ENCODE results near the gene GPR26. TPM values are rescaled to one million over a fixed set of nuclear protein-coding genes. Genes with fewer than 3 reads are reported as not detected.

GPR26 gene
- total and polyA plus RNA-seq, 9 donors: 0.10 TPM; not detected in 8

- Histone ChIP-seq H3K9me3 (replicated peaks; ENCODE audit: control insufficient read depth, low read depth, low read length) (no peaks in the 10 kb centered on the region), H3K4me1 (ENCODE audit: control insufficient read depth, insufficient read depth, low read length) (no peaks in the 10 kb centered on the region), H3K4me3 (ENCODE audit: low read length) (no peak overlapping the region), H3K36me3 (ENCODE audit: control insufficient read depth, insufficient read depth, low read length) (no peaks in the 10 kb centered on the region), H3K27me3 (ENCODE audit: control insufficient read depth, insufficient read depth, low read length) (peaks cover 2% of the 10 kb centered on the region), H3K27ac (ENCODE audit: low read length) (no peak overlapping the region)
- WGBS (ENCODE audit: insufficient coverage): 56% methylated on average over 6 of the region's 6 CpGs
- no peak for DNase-seq
Observed at GRCh38 chr10:123703195-123703790, 37.1 kb downstream of the GPR26 start.

GRCh38 chr10:123704076-123704475 is 37.9 kb downstream of the GPR26 start:
- WGBS (ENCODE audit: insufficient coverage): 85% methylated on average over 7 of the region's 8 CpGs
- no peak overlapping the region for H3K27ac ChIP-seq (ENCODE audit: low read length)
- peaks cover 2% of the 10 kb centered on the region for H3K27me3 ChIP-seq (ENCODE audit: control insufficient read depth, insufficient read depth, low read length)

DNA sequence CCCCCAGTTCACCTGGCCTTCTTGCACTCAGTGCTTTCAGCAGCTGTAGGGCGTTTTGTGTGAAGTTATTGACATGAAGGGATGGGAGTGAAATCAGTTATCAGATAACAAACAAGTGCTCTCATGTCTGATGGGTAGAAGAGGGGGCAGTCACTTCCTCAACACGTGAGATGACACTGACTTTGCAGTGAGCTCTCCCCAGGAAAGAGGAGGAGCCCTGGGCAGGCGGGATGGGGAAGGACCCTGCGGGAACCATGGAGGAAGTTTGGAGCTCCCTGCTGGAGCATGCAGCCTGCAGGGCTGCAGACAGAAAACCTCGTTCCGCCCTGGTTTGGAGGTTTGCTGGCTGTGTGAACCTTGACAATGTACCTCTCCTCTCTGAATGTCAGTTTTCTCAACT is 38.7 kb downstream of the GPR26 start:
- DNase-seq: no peak
- H3K4me1 ChIP-seq (ENCODE audit: control insufficient read depth, insufficient read depth, low read length): no peaks in the 10 kb centered on the region
- H3K27ac ChIP-seq (ENCODE audit: low read length): no peak overlapping the region
- no peaks in the 10 kb centered on the region for H3K36me3 ChIP-seq (ENCODE audit: control insufficient read depth, insufficient read depth, low read length)
- peaks cover 2% of the 10 kb centered on the region for H3K27me3 ChIP-seq (ENCODE audit: control insufficient read depth, insufficient read depth, low read length)
- no peaks in the 10 kb centered on the region for H3K9me3 ChIP-seq (replicated peaks; ENCODE audit: control insufficient read depth, low read depth, low read length)
- 0% methylated on average over 2 of the region's 6 CpGs for WGBS (ENCODE audit: insufficient coverage)
- no peak overlapping the region for H3K4me3 ChIP-seq (ENCODE audit: low read length)

More at GRCh38 chr10:123704076-123704475, 37.9 kb downstream of the GPR26 start:
- Histone ChIP-seq H3K4me1 (ENCODE audit: control insufficient read depth, insufficient read depth, low read length) (no peaks in the 10 kb centered on the region), H3K36me3 (ENCODE audit: control insufficient read depth, insufficient read depth, low read length) (no peaks in the 10 kb centered on the region), H3K9me3 (replicated peaks; ENCODE audit: control insufficient read depth, low read depth, low read length) (no peaks in the 10 kb centered on the region), H3K4me3 (ENCODE audit: low read length) (no peak overlapping the region)
- DNase-seq: no peak

- WGBS (ENCODE audit: insufficient coverage): 56% methylated on average over 1 of the region's 4 CpGs
- Histone ChIP-seq H3K27ac (ENCODE audit: low read length) (no peak overlapping the region), H3K27me3 (ENCODE audit: control insufficient read depth, insufficient read depth, low read length) (peaks cover 4% of the 10 kb centered on the region), H3K4me3 (ENCODE audit: low read length) (no peak overlapping the region), H3K4me1 (ENCODE audit: control insufficient read depth, insufficient read depth, low read length) (no peaks in the 10 kb centered on the region), H3K36me3 (ENCODE audit: control insufficient read depth, insufficient read depth, low read length) (no peaks in the 10 kb centered on the region), H3K9me3 (replicated peaks; ENCODE audit: control insufficient read depth, low read depth, low read length) (no peaks in the 10 kb centered on the region)
- DNase-seq: no peak
Observed at GRCh38 chr10:123706236-123706635, 40.1 kb downstream of the GPR26 start.

DNA sequence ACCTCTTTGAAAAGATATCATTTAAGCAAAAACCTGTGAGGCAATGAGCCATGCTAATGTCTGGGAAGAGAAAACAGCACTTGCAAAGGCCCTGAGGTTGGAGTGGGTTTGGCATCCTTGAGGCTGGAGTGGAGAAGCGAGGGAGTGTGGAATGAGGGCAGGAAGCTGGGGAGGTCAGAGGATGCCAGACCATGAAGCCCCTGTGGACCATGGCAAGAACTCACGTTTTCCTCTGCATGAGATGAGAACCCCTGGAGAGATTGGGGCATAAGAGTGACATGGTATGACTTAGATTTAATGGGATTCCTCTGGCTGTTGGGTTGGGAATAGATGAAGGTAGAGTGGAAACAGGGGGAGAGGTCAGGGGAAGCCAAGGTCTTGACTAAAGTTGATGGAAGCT is 49.4 kb downstream of the GPR26 start:
- no peaks in the 10 kb centered on the region for H3K4me1 ChIP-seq (ENCODE audit: control insufficient read depth, insufficient read depth, low read length)
- DNase-seq: no peak
- H3K4me3 ChIP-seq (ENCODE audit: low read length): no peak overlapping the region
- H3K9me3 ChIP-seq (replicated peaks; ENCODE audit: control insufficient read depth, low read depth, low read length): no peaks in the 10 kb centered on the region
- H3K27ac ChIP-seq (ENCODE audit: low read length): no peak overlapping the region
- peaks cover 2% of the 10 kb centered on the region for H3K27me3 ChIP-seq (ENCODE audit: control insufficient read depth, insufficient read depth, low read length)
- H3K36me3 ChIP-seq (ENCODE audit: control insufficient read depth, insufficient read depth, low read length): no peaks in the 10 kb centered on the region
- 63% methylated on average over 2 of the region's 2 CpGs for WGBS (ENCODE audit: insufficient coverage)

DNA sequence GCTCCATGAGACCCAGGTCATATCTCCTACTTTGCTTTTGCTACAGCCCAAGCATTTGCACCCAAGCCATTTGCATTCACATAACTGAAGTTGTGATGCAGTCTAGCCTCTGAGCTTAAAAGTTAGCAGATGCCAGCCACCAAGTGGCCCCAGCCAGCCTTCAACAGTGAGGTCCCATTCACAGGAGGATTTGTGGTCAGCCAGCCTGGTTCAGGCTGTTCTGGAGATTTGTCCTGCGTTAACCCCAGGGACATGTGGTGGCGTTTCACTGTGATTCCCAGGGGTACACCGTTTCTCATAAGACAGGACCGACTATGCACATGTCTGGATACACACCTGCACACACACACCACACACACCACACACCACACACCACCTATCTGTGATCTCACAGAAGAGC is 51.2 kb downstream of the GPR26 start:
- Histone ChIP-seq H3K9me3 (replicated peaks; ENCODE audit: control insufficient read depth, low read depth, low read length) (no peaks in the 10 kb centered on the region), H3K4me1 (ENCODE audit: control insufficient read depth, insufficient read depth, low read length) (no peaks in the 10 kb centered on the region), H3K4me3 (ENCODE audit: low read length) (no peak overlapping the region), H3K27me3 (ENCODE audit: control insufficient read depth, insufficient read depth, low read length) (peaks cover 9% of the 10 kb centered on the region), H3K27ac (ENCODE audit: low read length) (no peak overlapping the region), H3K36me3 (ENCODE audit: control insufficient read depth, insufficient read depth, low read length) (no peaks in the 10 kb centered on the region)
- DNase-seq: no peak
- WGBS (ENCODE audit: insufficient coverage): 82% methylated on average over 4 of the region's 4 CpGs

- Histone ChIP-seq H3K9me3 (replicated peaks; ENCODE audit: control insufficient read depth, low read depth, low read length) (no peaks in the 10 kb centered on the region), H3K4me3 (ENCODE audit: low read length) (no peak overlapping the region), H3K4me1 (ENCODE audit: control insufficient read depth, insufficient read depth, low read length) (no peaks in the 10 kb centered on the region), H3K36me3 (ENCODE audit: control insufficient read depth, insufficient read depth, low read length) (no peaks in the 10 kb centered on the region), H3K27ac (ENCODE audit: low read length) (no peak overlapping the region), H3K27me3 (ENCODE audit: control insufficient read depth, insufficient read depth, low read length) (peaks cover 15% of the 10 kb centered on the region)
- no peak for DNase-seq
- 80% methylated on average over 2 of the region's 4 CpGs for WGBS (ENCODE audit: insufficient coverage)
Observed at GRCh38 chr10:123718544-123719060, 52.4 kb downstream of the GPR26 start.

DNA sequence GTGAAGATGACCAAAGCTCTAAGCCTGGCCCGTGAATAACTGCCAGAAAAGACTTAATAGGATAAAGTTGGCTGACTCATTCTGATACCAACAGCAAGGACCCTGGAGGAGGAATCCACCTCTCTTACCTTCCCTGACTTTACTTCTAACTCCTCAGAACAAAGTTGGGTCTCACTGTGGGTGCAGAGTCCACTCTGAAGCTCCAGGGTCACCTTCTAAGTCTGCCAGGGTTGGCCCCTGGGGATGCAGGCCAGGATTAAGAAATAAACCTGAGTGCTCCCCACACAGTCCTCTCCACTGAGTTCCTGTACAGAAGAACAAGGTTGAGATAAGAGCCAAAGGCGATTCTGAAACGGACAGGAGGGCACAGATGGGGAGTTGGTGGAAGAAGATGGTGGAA is 54.4 kb downstream of the GPR26 start:
- H3K9me3 ChIP-seq (replicated peaks; ENCODE audit: control insufficient read depth, low read depth, low read length): no peaks in the 10 kb centered on the region
- peaks cover 15% of the 10 kb centered on the region for H3K27me3 ChIP-seq (ENCODE audit: control insufficient read depth, insufficient read depth, low read length)
- H3K4me1 ChIP-seq (ENCODE audit: control insufficient read depth, insufficient read depth, low read length): no peaks in the 10 kb centered on the region
- H3K27ac ChIP-seq (ENCODE audit: low read length): no peak overlapping the region
- H3K36me3 ChIP-seq (ENCODE audit: control insufficient read depth, insufficient read depth, low read length): no peaks in the 10 kb centered on the region
- WGBS (ENCODE audit: insufficient coverage): 100% methylated on average over 2 of the region's 3 CpGs
- H3K4me3 ChIP-seq (ENCODE audit: low read length): no peak overlapping the region
- DNase-seq: no peak

DNA sequence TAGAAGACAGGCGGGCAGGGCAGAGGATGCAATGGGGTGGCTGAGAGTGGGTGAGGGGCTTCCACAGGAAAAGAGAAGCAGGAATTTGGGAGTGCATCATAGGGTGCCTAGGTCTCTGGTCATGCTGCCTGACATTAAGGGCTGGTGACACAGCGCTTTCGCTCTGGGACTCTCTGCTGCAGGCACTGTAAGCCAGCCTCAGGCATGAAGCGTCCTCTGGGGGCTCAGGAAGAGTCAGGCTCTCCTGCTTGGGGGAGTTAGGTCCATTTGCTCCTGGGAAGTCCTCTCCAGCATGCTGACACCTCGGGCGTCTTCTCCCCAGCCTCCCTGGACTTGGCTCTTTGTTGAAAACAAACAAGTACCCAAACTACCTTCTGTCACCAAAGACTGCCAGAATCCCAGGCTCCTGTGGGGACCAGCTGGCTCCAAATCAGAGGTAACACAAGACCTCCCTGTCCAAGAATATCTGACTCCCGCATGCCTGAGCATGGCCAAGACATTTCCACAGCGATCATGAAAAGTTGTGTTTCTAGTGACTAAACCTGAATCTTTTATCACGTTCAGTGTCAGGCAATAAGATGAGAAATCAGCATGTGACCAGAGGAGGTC is 55.4 kb downstream of the GPR26 start:
- no peaks in the 10 kb centered on the region for H3K36me3 ChIP-seq (ENCODE audit: control insufficient read depth, insufficient read depth, low read length)
- H3K4me1 ChIP-seq (ENCODE audit: control insufficient read depth, insufficient read depth, low read length): no peaks in the 10 kb centered on the region
- no peak for DNase-seq
- no peaks in the 10 kb centered on the region for H3K9me3 ChIP-seq (replicated peaks; ENCODE audit: control insufficient read depth, low read depth, low read length)
- peaks cover 15% of the 10 kb centered on the region for H3K27me3 ChIP-seq (ENCODE audit: control insufficient read depth, insufficient read depth, low read length)
- no peak overlapping the region for H3K4me3 ChIP-seq (ENCODE audit: low read length)
- 70% methylated on average over 9 of the region's 9 CpGs for WGBS (ENCODE audit: insufficient coverage)
- H3K27ac ChIP-seq (ENCODE audit: low read length): no peak overlapping the region

DNA sequence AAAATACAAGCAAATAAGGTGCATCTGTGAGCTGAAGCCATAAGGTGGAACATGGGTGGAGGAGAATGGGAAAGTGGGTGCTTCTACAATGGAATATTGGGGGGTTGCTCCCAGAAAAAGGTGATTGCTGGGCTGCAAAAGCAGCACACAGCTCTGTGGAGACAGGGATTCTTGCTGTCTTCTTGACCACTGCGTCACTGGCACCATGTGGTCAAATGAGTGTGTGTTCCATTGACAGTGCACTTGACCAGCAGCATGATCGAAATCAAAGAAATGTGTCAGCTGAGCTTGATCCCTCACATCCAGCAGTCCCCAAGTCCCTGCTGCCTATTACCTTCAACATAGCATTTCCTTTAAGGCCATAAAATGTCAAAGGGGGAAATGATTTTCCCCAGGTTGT is 56.2 kb downstream of the GPR26 start:
- H3K4me3 ChIP-seq (ENCODE audit: low read length): no peak overlapping the region
- H3K36me3 ChIP-seq (ENCODE audit: control insufficient read depth, insufficient read depth, low read length): no peaks in the 10 kb centered on the region
- DNase-seq: no peak
- no peaks in the 10 kb centered on the region for H3K4me1 ChIP-seq (ENCODE audit: control insufficient read depth, insufficient read depth, low read length)
- 67% methylated on average over 1 of the region's 2 CpGs for WGBS (ENCODE audit: insufficient coverage)
- H3K9me3 ChIP-seq (replicated peaks; ENCODE audit: control insufficient read depth, low read depth, low read length): no peaks in the 10 kb centered on the region
- no peak overlapping the region for H3K27ac ChIP-seq (ENCODE audit: low read length)
- H3K27me3 ChIP-seq (ENCODE audit: control insufficient read depth, insufficient read depth, low read length): peaks cover 17% of the 10 kb centered on the region

Measured in muscle of leg (tissue), 11 donors.